NOMO-1 (cell line): ENCODE data around the gene PGC.

Experiments
- DNase-seq, 2 experiments: peaks; one replicate each; lab custom pipeline; 2025; ENCODE audit not compliant: unreplicated experiment in 2 of 2; lab: John Stamatoyannopoulos, UW

The PGC gene

DNA sequence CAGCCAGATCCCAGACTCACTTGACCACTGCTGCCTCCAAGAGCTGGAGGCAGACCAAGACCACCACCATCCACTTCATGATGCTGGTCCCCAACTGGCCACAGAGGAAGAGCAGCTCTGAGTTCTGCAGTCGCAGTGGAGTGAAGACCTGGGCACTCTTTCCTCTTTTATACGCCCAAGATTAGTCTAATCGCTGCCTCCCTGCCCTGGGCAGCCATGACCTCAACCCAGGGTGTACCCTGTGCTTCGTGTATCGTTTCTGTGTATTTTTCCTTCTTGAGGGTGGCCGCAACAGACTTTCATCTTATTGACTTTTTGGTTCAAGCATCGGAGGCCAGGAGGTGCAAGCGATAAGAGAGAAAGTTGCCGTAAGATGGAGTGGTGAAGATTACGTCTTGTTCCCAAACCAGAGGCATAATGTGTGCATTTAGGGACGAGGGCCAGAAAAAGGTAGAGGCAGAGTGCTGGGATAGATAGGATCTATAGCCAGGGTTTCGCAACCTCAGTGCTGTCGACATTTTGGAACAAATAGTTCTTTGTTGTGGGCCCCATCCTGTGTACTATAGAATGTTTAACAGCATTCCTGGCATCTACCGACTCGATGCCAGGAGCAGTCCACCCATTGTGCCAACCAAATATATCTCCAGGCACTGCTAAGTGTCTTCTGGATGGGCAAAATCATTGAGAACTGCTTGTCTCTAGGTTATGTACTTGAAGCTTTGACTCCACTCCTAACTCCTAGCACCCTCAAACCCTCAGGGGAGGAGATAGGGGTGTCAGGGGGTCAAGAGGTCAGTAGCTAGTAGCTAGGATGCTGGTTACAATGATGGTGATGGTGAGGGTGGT, at the start of gene PGC:
Gene PGC, minus strand, starts transcription at position 142 of the 846 bp plus-strand sequence. Its CDS starts 63 bp downstream, at position 79.
- no peak for DNase-seq

DNA sequence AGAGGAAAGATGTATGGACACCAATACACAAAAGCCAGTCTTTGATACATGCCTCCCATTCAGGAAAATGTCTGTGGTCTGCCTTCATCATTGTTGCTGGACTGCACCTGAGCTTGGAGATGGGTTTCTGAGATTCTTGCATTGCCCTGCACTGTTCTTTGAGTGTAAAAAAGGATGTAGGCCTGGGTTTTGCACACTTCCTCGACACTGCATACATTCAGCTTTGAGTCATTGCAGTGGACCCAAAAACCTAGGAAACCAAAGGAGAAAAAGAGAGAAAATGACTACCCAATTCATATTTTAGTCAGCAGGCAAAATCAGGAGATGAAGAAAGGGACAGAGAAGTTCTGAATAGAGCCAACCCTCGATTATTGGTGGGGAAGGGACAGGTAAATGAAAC, 49.3 kb upstream of the PGC start:
- no peak for DNase-seq

DNA sequence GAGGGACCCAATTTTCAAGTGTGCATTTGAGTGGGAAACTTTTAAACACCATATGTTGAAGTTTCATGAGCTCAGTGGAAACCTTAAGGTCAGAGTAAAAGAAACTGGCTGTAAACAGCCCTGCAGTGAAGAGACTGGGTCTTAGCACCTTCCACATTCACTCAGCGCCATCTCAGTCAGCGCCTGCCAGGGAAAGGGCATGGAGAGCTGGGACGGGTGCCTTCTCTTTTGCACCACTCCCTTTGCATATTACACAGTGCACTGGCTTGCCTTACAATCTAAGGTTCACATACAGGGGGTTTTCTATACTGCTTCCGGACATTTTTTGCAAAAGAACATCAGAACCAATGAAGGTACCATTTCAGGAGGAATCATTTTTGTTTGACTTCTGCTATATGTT, 44.8 kb upstream of the PGC start:
- no peak for DNase-seq

- DNase-seq = no peak
Measured at GRCh38 chr6:41791305-41791704, 44.1 kb upstream of the PGC start.

- DNase-seq = peak; percentile 13 to 42
Measured at GRCh38 chr6:41790045-41790444, 42.8 kb upstream of the PGC start.

- DNase-seq = no peak
Measured at GRCh38 chr6:41789390-41789724, 42.2 kb upstream of the PGC start.

GRCh38 chr6:41787219-41787917, 40.2 kb upstream of the PGC start, which contains the start of gene TOMM6:
Gene TOMM6, plus strand, starts transcription at chr6:41787694. Its CDS starts 4 bp downstream, at chr6:41787698.
- peak; percentile 89 to 93 for DNase-seq

DNA sequence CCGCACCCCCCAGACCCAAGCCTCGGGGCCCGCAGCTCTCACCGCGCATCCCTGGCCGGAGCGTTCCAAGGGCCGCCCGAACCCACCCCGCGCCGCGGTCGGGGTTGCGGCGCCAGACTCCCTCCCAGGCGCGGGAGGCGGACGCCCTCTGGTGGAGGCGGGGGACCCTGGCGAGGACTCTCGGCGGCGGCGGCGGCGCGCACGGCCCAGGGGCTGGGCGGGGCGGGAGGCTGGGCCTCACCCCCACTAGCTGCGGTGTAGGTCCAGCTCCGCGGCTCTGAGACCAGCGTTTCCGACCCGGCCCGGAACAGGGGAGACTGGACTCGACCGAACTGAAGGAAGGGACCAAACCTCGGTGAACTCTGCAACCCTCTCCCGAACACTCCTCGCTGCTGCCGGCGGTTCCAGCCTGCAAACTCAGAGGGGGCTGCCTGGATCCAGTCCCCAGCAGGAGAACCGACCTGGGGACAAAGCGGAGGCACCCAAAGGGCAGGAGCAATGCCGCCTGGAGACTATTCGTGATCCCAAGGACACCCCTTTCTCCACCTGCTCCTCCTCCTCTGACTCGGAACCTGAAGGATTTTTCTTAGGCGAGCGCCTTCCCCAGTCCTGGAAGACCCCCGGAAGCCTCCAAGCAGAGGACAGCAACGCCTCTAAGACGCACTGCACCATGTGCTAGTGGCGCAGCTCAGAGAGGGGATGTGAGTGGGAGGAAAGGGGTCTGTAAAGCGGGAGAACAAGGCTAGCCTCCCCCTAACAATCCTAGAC, 39.4 kb upstream of the PGC start:
- peak; percentile 69 to 80 for DNase-seq

- no peak for DNase-seq
Measured at GRCh38 chr6:41785689-41786450, 38.7 kb upstream of the PGC start.

DNA sequence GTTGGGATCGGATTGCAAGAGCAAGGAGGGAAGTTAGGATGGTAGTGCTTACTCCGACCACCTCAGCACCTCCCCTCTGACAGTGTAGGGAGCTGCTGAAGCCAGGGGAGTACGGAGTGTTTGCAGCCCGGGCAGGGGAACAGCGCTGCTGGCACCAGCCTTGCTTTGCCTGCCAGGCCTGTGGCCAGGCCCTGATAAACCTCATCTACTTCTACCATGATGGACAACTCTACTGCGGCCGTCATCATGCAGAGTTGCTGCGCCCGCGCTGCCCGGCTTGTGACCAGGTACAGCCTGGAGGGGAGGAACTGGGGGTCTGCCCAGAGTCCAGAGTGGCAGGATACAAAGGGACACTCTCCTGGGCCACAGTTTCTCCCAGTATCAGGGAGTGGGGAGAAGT, 38.1 kb upstream of the PGC start:
- no peak for DNase-seq

DNA sequence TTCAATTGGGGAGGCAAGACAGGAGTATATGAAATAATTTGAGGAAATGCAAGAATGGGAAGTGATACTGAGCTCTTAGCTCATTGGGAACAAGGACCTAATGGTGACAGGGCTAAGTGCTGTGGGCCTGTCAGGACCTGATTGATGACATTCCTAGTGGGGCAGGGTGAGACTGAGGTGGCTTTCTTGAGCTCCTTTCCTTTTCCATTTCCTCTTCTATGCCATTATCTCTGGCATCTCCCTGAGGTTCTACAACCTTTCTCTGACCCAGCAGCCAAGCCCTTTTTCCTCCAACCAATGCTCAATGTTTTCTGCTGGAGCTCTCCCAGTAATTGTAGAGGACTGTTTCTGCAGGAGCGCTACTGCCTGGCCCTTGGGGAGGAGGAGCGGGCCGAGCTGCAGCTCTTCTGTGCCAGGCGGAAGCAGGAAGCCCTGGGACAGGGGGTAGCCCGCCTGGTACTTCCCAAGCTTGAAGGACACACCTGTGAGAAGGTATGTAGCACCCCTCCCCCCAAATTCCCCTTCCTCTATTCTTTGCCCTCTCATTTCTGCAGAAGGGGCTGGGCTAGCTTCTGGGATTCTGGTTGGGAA, 37.5 kb upstream of the PGC start:
- peak; percentile 86 to 90 for DNase-seq

DNA sequence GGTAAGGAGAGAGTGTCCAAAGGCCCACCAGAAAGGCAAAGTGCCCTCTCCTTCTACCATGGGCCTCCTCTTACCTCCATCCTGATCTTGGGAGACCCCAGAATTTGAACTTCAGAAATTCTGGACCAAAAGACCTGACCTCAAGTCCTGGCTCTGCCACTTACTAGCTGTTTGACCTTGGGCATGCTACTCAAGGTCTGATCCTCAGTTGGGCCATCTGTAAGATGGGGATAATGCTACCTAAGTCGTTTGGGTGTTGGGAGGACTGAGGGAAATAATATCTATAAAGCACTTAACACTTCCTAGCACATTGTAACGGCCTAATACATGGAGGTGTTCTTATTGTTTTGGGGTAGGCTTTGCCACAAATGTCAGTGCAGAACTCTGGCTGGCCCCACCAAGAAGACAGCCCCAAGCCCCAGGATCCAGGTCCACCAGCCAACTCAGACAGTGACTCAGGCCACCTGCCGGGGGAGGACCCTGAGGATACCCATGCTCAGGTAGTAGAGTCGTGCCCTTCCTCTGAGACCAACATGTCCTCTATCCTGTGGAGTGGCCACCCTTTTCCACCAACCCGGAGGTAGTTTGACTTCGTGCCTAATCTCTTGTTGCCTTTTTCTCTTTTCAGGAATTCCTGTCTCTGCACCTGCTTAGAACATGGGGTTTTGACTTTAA, 36.0 kb upstream of the PGC start:
- no peak for DNase-seq

GRCh38 chr6:41781366-41781730, 34.2 kb upstream of the PGC start:
- DNase-seq = no peak

- no peak for DNase-seq
Measured at GRCh38 chr6:41780551-41781365, 33.6 kb upstream of the PGC start, which contains the start of gene PRICKLE4. Gene PRICKLE4, plus strand, starts transcription at chr6:41780782. Its CDS starts 2,692 bp downstream, at chr6:41783474.

DNA sequence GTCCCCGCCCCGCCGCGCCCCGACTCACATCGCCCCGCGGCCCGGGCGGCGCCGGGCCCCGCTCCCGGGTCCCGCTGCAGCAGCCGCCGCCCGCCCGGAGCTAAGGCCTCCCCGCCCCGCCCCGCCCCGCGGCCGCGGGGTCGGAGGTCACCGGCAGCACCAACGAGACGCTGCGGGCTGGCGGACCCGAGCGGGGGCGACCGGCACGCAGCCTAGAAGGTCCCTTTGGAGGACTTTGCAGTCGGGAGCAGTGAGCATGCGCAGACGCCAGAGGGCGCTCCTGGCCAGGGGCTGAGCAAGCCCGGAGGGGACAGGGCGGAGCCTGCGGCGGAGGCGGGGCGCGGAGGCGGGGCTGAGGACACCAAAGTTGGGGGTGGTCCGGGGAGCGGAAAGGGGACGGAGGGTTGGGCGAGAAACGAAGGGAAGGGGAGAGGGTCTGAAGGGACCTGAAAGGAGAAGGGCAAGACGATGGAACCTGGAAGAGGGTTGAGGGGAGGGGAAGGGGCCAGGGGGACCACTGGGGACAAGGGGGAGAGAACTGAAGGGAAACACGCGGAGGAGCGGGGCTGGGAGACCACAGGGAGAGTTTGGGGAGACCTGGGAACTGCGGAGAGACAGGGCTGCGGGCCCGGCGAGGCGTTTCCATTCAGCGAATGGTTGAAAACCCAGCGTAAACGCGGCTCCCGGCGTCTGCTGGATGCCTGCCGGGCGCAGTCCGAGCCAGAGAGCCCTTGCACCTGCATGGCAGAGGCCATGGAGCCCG, 32.8 kb upstream of the PGC start, which contains the start of gene FRS3:
Gene FRS3, minus strand, starts transcription at position 113 of the 763 bp plus-strand sequence. CDS start 2,913 bp downstream, outside the sequence.
- peak; percentile 87 to 94 for DNase-seq

GRCh38 chr6:41779336-41779735, 32.1 kb upstream of the PGC start:
- DNase-seq = no peak

- DNase-seq = no peak
Measured at GRCh38 chr6:41778895-41779294, 31.7 kb upstream of the PGC start.
